ENCODE measurements around the gene PRM1. TPM values are rescaled to one million over a fixed set of nuclear protein-coding genes. Genes with fewer than 3 reads are reported as not detected.

Gene PRM1
- total and polyA plus RNA-seq, 2 of the 4 experiments (the other 2 are of a cell fraction): not detected

GRCh38 chr16:11330526-11331237 lies 49.6 kb upstream of the PRM1 start:
- peak overlapping the region; percentile 36 for H3K18ac ChIP-seq (ENCODE audit: low read depth, low read length)
- H3K4me1 ChIP-seq (ENCODE audit: control insufficient read depth, insufficient read depth, low read length): peaks cover 21% of the 10 kb centered on the region
- H3K4ac ChIP-seq (ENCODE audit: low read depth, low read length): peak overlapping the region; percentile 60
- in situ Hi-C loops (cut with MboI; ENCODE audit: low sequenced_read_pairs) (no loop called here), dilution Hi-C loops (cut with HindIII; ENCODE audit: low sequenced_read_pairs, unreplicated experiment) (no loop called here), intact Hi-C loops (cut with micrococcal nuclease) (no loop called here)
- WGBS, 2 experiments (ENCODE audit: extremely low coverage in 2 of 2, insufficient read length in 1 of 2): no CpG with 5 or more reads among the region's 5 CpGs
- no peak overlapping the region for H3K9ac ChIP-seq (ENCODE audit: low read depth, low read length)
- no peak overlapping the region for H3K4me2 ChIP-seq (ENCODE audit: low read depth, low read length)
- ATAC-seq (ENCODE audit: low read depth) (no peak), DNase-seq (no peak)
- H2AK9ac ChIP-seq (replicated peaks; ENCODE audit: low read depth, low read length, poor library complexity): no peak overlapping the region
- 0 out of 2 replicates have a peak overlapping the region, but pooled peaks have one; percentile 11 for H3K23ac ChIP-seq (ENCODE audit: low read depth, low read length)
- peak overlapping the region; percentile 78 for H4K91ac ChIP-seq (ENCODE audit: insufficient read depth, low read depth, low read length)
- peaks cover 10% of the 10 kb centered on the region for H3K9me1 ChIP-seq (ENCODE audit: insufficient read depth, low read length)
- no peak overlapping the region for H2BK5ac ChIP-seq (ENCODE audit: low read depth, low read length, poor library complexity, severe bottlenecking)
- peak overlapping the region; percentile 53; the same call in 1 of the 2 replicates for H3K14ac ChIP-seq (replicated peaks; ENCODE audit: low read depth, low read length)
- ChIA-PET CTCF (interaction anchor here (1.1 kb wide), 1 partner anchor 17 kb away, joined by 4 read pairs; no protein-coding TSS in a partner anchor), POLR2A (ENCODE audit: unreplicated experiment) (no interaction called here)
- peak overlapping the region; percentile 26 for H2AFZ ChIP-seq (replicated peaks; ENCODE audit: low read length, poor library complexity)
- H3K27me3 ChIP-seq (ENCODE audit: control insufficient read depth, insufficient read depth, low read length): no peaks in the 10 kb centered on the region
- 0 out of 2 replicates have a peak, but pooled peaks cover 2% of the 10 kb centered on the region for H3K9me3 ChIP-seq (ENCODE audit: control insufficient read depth, insufficient read depth, low read length)
- no peaks in the 10 kb centered on the region for H3K36me3 ChIP-seq (ENCODE audit: control insufficient read depth, insufficient read depth, low read length)
- H3K79me1 ChIP-seq (ENCODE audit: low read depth in 1 of 2, low read length in 2 of 2): no peaks in the 10 kb centered on the region; a peak in 1 of 4 replicates
- H2BK15ac ChIP-seq (ENCODE audit: low read depth, low read length): peak overlapping the region; percentile 63; the same call in 2 of the 3 replicates
- H4K5ac ChIP-seq (ENCODE audit: low read depth, low read length): no peak overlapping the region
- no TSS peak for BruUV-seq (replicated peaks)
- H3K4me3 ChIP-seq (ENCODE audit: insufficient read depth, low read depth, low read length): no peak overlapping the region
- no peaks in the 10 kb centered on the region for H4K20me1 ChIP-seq (ENCODE audit: insufficient read depth, low read length)
- H3K27ac ChIP-seq (ENCODE audit: insufficient read depth, low read length): no peak overlapping the region
- peak overlapping the region in 1 of 2 experiments; percentile 15; a peak in 1 of 4 replicates for H4K8ac ChIP-seq (ENCODE audit: low read depth in 2 of 2, low read length in 2 of 2)
- peak overlapping the region; percentile 75 for H2BK120ac ChIP-seq (ENCODE audit: low read depth, low read length)
- peak overlapping the region; percentile 73 for H2BK20ac ChIP-seq (ENCODE audit: low read depth, low read length)
- no peak overlapping the region for H3K56ac ChIP-seq (ENCODE audit: extremely low read depth, insufficient read depth, low read length)
- peak overlapping the region; percentile 37 for H2AK5ac ChIP-seq (ENCODE audit: low read depth, low read length)
- TF ChIP-seq MAFK (IDR thresholded peaks at IDR 0.05; ENCODE audit: low read depth, low read length): no peak
- no peak for TF ChIP-seq ELK1 (IDR thresholded peaks at IDR 0.05; ENCODE audit: borderline replicate concordance, low read depth, low read length)
- no peak for TF ChIP-seq USF2 (IDR thresholded peaks at IDR 0.05; ENCODE audit: low read depth, low read length)
- no peak for TF ChIP-seq NFE2L2 (IDR thresholded peaks at IDR 0.05; ENCODE audit: low read depth, low read length)
- TF ChIP-seq RAD21 (IDR thresholded peaks at IDR 0.05; ENCODE audit: low read length): no peak
- no peak for TF ChIP-seq BHLHE40 (IDR thresholded peaks at IDR 0.05; ENCODE audit: low read depth, low read length)
- no peak for TF ChIP-seq SMC3 (IDR thresholded peaks at IDR 0.05; ENCODE audit: low read depth, low read length)
- TF ChIP-seq CTCF (conservative IDR thresholded peaks at IDR 0.05; ENCODE audit: low read depth, low read length): no peak
- TF ChIP-seq MXI1 (IDR thresholded peaks at IDR 0.05; ENCODE audit: borderline replicate concordance, low read depth, low read length): no peak
- TF ChIP-seq CEBPB (IDR thresholded peaks at IDR 0.05; ENCODE audit: low read depth, low read length): no peak
- TF ChIP-seq RCOR1 (IDR thresholded peaks at IDR 0.05; ENCODE audit: insufficient replicate concordance, low read length): no peak
- TF ChIP-seq FOS (IDR thresholded peaks at IDR 0.05; ENCODE audit: low read depth, low read length): no peak
- no peak for TF ChIP-seq RFX5 (IDR thresholded peaks at IDR 0.05; ENCODE audit: low read depth, low read length)
- TF ChIP-seq MAZ (IDR thresholded peaks at IDR 0.05; ENCODE audit: borderline replicate concordance, low read depth, low read length): no peak
